Cardiac fibroblast (primary cell): ENCODE measurements around the gene KLK1.

Experiments
- DNase-seq, 2 donors: peaks; one replicate each; pipeline versions ENCODE4 v3.0.0 to v3.0.0-alpha.2; 2010; ENCODE audit warnings: low read depth in 2 of 2
- H3K4me3 ChIP-seq, 2 donors: replicated peaks in 1 of 2; 1 replicate in 1 of 2; 2 replicates in 1 of 2; pipeline ENCODE4 v1.5.1; 2011; ENCODE audit warnings: low read depth in 2 of 2, low read length in 2 of 2, mild to moderate bottlenecking in 2 of 2, moderate library complexity in 1 of 2
- TF ChIP-seq, protein P1 (sequence below): IDR thresholded peaks from one replicate; pipeline ENCODE4 v1.5.1; 2011; ENCODE audit warnings: low read depth, mild to moderate bottlenecking, low read length, inconsistent platforms

KLK1 gene

DNA sequence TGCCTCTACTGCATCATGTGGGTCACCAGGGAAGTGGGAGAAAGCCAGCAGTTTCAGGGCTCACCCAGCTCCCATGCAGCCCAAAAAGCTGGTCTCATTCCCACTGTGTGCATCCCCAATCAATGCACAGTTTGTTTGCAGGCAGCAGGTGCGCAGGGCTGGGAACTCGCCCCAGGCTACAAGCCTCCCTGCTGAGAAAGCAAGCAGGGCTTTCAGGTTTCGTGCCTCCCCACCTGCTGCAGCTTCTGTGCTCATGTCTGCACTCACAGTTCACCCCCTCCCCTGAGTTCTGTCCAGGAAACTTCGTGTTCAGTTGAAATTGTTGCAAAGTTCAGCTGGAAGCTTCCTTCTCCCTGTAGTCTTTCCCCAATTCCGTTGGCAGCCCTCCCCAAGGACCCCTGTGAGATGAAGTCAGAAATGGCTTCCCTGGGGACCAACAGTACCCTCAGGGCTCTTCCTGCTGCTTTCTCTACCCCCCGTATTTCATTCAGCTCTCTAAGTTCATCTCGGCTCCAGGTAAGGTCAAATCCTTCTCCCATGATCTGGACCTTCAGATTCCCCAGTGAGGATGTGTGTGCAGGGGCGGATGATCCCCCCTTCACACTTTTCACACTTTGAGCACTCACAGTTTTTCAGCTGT lies 20.8 kb upstream of the KLK1 start:
- DNase-seq, result no peak
- H3K4me3 ChIP-seq, result no peak overlapping the region
- TF ChIP-seq, protein P1, sequence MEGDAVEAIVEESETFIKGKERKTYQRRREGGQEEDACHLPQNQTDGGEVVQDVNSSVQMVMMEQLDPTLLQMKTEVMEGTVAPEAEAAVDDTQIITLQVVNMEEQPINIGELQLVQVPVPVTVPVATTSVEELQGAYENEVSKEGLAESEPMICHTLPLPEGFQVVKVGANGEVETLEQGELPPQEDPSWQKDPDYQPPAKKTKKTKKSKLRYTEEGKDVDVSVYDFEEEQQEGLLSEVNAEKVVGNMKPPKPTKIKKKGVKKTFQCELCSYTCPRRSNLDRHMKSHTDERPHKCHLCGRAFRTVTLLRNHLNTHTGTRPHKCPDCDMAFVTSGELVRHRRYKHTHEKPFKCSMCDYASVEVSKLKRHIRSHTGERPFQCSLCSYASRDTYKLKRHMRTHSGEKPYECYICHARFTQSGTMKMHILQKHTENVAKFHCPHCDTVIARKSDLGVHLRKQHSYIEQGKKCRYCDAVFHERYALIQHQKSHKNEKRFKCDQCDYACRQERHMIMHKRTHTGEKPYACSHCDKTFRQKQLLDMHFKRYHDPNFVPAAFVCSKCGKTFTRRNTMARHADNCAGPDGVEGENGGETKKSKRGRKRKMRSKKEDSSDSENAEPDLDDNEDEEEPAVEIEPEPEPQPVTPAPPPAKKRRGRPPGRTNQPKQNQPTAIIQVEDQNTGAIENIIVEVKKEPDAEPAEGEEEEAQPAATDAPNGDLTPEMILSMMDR, result no peak

DNA sequence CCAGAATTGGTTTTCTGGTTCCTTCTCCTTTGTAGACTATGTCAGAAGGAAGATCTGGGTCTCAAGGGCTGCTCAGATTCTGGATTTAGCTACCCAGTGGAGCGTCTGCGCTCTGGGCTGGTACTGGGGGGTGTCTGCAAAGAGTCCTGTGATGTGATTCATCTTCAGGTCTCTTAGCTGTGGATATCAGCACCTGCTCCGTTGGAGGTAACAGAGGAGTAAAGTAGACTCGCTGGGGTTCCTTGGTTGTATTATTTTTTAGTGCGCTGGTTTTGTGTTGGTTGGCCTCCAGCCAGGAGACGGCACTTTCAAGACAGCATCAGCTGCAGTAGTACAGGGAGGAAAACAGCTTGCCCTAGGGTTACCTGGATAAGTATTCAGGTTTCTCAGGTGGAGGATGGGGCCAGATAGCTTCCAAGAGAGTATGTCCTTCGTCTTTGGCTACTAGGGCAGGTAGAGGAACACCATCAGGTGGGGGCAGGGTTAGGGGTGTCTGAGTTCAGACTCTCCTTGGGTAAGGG lies 20.2 kb upstream of the KLK1 start:
- TF ChIP-seq, protein P1, result no peak
- H3K4me3 ChIP-seq, result no peak overlapping the region
- no peak for DNase-seq

DNA sequence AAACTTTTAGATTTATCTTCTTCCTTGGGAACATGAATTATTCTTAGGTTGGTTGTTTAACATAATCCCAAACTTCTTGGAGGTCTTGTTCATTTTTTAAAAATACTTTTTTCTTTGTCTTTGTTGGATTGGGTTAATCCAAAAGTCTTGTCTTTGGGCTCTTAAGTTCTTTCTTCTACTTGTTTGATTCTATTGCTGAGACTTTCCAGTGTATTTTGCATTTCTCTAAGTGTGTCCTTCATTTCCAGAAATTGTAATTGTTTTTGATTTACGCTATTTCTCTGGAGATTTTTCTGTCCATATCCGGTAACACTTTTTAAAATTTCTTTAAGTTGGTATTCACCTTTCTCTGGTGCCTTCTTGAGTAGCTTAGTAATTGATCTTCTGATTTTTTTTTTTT lies 19.6 kb upstream of the KLK1 start:
- no peak for DNase-seq
- no peak overlapping the region for H3K4me3 ChIP-seq
- TF ChIP-seq, protein P1, result no peak

DNA sequence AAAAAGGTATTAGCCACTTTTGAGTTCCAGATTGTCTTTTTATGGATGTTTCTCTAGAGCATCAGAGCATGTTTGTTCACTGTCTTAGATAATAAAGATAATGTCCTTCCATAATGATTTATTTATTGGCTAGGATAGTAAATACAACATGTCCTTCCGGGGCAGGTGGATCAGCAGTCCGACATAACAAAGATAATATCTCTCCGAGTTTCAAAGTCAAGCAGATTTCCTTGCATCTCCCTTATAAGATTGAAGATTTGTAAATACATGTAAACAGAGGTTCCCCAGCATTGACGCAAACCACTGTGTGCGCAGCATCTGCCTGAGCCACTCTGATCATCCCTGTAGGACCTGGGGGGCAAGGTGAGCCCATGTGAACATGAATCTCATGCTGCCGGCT lies 18.5 kb upstream of the KLK1 start:
- no peak overlapping the region for H3K4me3 ChIP-seq
- no peak for DNase-seq
- TF ChIP-seq, protein P1, result no peak

DNA sequence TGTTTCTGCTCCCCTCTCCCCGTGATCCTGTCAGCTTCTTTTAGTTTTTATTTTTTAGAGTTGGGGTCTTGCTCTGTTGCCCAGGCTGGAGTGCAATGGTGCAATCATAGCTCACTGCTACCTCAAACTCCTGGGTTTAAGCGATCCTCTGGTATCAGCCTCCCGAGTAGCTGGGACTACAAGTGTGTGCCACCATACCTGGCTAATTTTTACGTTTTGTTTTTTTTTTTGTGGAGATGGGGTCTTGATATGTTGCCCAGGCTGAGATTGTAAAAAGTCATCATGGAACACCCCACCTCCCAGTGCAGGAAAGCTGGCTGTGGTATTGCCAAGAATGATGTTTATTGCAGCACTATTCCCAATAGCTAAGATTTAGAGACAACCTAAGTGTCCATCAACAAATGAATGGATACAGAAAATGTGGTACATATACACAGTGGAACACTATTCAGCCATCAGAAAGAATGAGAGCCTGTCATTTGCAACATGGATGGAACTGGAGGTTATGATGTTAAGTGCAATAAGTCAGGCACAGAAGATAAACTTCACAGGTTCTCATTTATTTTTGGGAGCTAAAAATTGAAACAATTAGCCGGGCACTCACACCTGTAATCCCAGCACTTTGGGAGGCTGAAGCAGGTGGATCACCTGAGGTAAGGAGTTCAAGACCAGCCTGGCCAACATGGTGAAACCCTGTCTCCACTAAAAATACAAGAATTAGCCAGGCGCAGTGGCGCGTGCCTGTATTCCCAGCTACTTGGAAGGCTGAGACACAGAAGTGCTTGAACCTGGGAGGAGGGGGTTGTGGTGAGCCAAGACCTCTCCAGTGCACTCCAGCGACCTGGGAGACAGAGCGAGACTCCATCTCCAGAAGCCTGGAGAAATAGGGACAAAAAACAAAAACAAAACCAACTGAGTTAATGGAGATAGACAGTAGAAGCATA lies 16.4 kb upstream of the KLK1 start:
- TF ChIP-seq, protein P1, result no peak
- no peak overlapping the region for H3K4me3 ChIP-seq

DNA sequence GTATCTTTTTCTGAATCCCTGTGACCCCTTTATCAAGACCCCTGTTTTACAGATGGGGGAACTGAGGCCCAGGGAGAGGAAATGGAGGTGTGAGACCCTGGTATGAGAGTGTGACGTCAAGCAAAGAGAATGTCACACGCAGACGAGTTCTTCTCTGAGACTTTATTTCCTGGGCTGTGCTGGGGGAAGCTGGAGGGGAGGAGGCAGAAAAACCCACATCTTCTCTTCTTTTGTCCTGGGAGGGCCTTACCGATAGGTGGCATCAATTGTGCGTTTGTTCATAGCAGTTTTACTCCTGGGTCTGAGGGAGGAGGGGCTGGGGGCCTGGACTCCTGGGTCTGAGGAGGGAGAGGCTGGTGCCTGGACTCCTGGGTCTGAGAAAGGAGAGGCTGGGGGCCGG lies 14.7 kb upstream of the KLK1 start:
- no peak overlapping the region for H3K4me3 ChIP-seq
- TF ChIP-seq, protein P1, result no peak
- DNase-seq, result peak in 1 of 2 donors; percentile 10

More for the DNA sequence above, 16.4 kb upstream of the KLK1 start:
- DNase-seq, result no peak
